Mucosa of stomach (tissue), 1 donor: ENCODE data around the gene PSMB8.

ENCODE experiments used
- H3K27me3 ChIP-seq: one replicate; pipeline ENCODE4 v1.7.0; 2013; ENCODE audit warnings: mild to moderate bottlenecking, low read length; ENCODE audit not compliant: control insufficient read depth, insufficient read depth
- H3K36me3 ChIP-seq: one replicate; pipeline ENCODE4 v1.7.0; 2013; ENCODE audit warnings: low read length; ENCODE audit not compliant: control insufficient read depth, insufficient read depth
- H3K4me1 ChIP-seq: one replicate; pipeline ENCODE4 v1.7.0; 2013; ENCODE audit warnings: mild to moderate bottlenecking, low read length; ENCODE audit not compliant: control insufficient read depth, insufficient read depth
- H3K4me3 ChIP-seq: one replicate; pipeline ENCODE4 v1.7.0; 2013; ENCODE audit warnings: low read length
- H3K9ac ChIP-seq: one replicate; pipeline ENCODE4 v1.7.0; 2013; ENCODE audit warnings: mild to moderate bottlenecking, low read length, moderate library complexity
- H3K9me3 ChIP-seq: one replicate; pipeline ENCODE4 v1.7.0; 2013; ENCODE audit warnings: mild to moderate bottlenecking, low read length, moderate library complexity; ENCODE audit not compliant: control insufficient read depth
- donor health status: Pancreatic carcinoma.

Gene PSMB8

GRCh38 chr6:32799740-32800139, 44.1 kb downstream of the PSMB8 start:
- Histone ChIP-seq H3K4me1 (peaks cover 4% of the 10 kb centered on the region), H3K9ac (no peak overlapping the region), H3K9me3 (no peaks in the 10 kb centered on the region), H3K27me3 (peaks cover 14% of the 10 kb centered on the region), H3K36me3 (no peaks in the 10 kb centered on the region), H3K4me3 (no peak overlapping the region)

GRCh38 chr6:32799168-32799567, 44.7 kb downstream of the PSMB8 start:
- Histone ChIP-seq H3K4me1 (peaks cover 4% of the 10 kb centered on the region), H3K9ac (no peak overlapping the region), H3K36me3 (no peaks in the 10 kb centered on the region), H3K4me3 (no peak overlapping the region), H3K27me3 (peaks cover 14% of the 10 kb centered on the region), H3K9me3 (no peaks in the 10 kb centered on the region)

GRCh38 chr6:32796848-32797776, 46.7 kb downstream of the PSMB8 start:
- Histone ChIP-seq H3K4me3 (no peak overlapping the region), H3K4me1 (peaks cover 4% of the 10 kb centered on the region), H3K9me3 (no peaks in the 10 kb centered on the region), H3K27me3 (peaks cover 14% of the 10 kb centered on the region), H3K9ac (peak overlapping the region; percentile 9), H3K36me3 (no peaks in the 10 kb centered on the region)

GRCh38 chr6:32794510-32794909, 49.3 kb downstream of the PSMB8 start:
- Histone ChIP-seq H3K9me3 (no peaks in the 10 kb centered on the region), H3K4me1 (peaks cover 4% of the 10 kb centered on the region), H3K27me3 (peaks cover 10% of the 10 kb centered on the region), H3K9ac (no peak overlapping the region), H3K4me3 (no peak overlapping the region), H3K36me3 (no peaks in the 10 kb centered on the region)

GRCh38 chr6:32792901-32793435, 50.9 kb downstream of the PSMB8 start:
- H3K9ac ChIP-seq: no peak overlapping the region
- H3K36me3 ChIP-seq: no peaks in the 10 kb centered on the region
- H3K4me3 ChIP-seq: no peak overlapping the region
- H3K27me3 ChIP-seq: peaks cover 6% of the 10 kb centered on the region
- H3K4me1 ChIP-seq: peaks cover 4% of the 10 kb centered on the region
- no peaks in the 10 kb centered on the region for H3K9me3 ChIP-seq
